B cell (primary cell): Measurements from ENCODE around the gene SLC39A11. TPM values are rescaled to one million over a fixed set of nuclear protein-coding genes. Genes with fewer than 3 reads are reported as not detected.

Experiments
- ATAC-seq: fragments of 200-7000 bp; cut with Tn5 transposase; one replicate; pipeline ENCODE4 v1.10.0; 2021; ENCODE audit warnings: low read depth, mild to moderate bottlenecking, moderate number of reproducible peaks, moderate library complexity
- CTCF ChIA-PET: fragments of 350-600 bp; sonication (Branson Sonifier 250); formaldehyde crosslinking; loops from one replicate; lab custom pipeline; 2021; ENCODE audit warnings: antibody characterized with exemption, inconsistent platforms; lab: Charles Lee
- POLR2A ChIA-PET: fragments of 350-600 bp; sonication (Branson Sonifier 250); formaldehyde crosslinking; loops from one replicate; lab custom pipeline; 2021; ENCODE audit warnings: antibody characterized with exemption; lab: Charles Lee
- DNase-seq: peaks from one replicate; pipeline ENCODE4 v3.0.0; 2013
- H2AFZ ChIP-seq: 2 replicates; pipeline ENCODE4 v1.6.1; 2012; ENCODE audit warnings: mild to moderate bottlenecking, low read depth, low read length; ENCODE audit not compliant: insufficient read depth, poor library complexity, severe bottlenecking
- H3K27ac ChIP-seq, 2 donors: 1 replicate in 1 of 2; 2 replicates in 1 of 2; pipeline ENCODE4 v1.5.1; 2012 to 2013; ENCODE audit warnings: low read length in 2 of 2, mild to moderate bottlenecking in 2 of 2, moderate library complexity in 1 of 2
- H3K27me3 ChIP-seq, 4 experiments: fragments of 200-600 bp in 1 of 4; sonication (generic) in 1 of 4; replicated peaks in 1 of 4; 1 replicate in 2 of 4; 2 replicates in 2 of 4; pipeline versions ENCODE4 v1.6.1 to v1.7.0; 2013 to 2016; ENCODE audit warnings: low read length in 3 of 4, mild to moderate bottlenecking in 2 of 4, mixed read lengths in 1 of 4, moderate library complexity in 1 of 4; ENCODE audit not compliant: insufficient read depth in 4 of 4, control insufficient read depth in 3 of 4; ENCODE audit errors: control extremely low read depth in 1 of 4
- H3K36me3 ChIP-seq, 2 experiments: replicated peaks in 1 of 2; 1 replicate in 1 of 2; 2 replicates in 1 of 2; pipeline versions ENCODE4 v1.6.1 to v1.7.1; 2013; ENCODE audit warnings: low read length in 1 of 2; ENCODE audit not compliant: insufficient read depth in 2 of 2, control insufficient read depth in 1 of 2; ENCODE audit errors: control extremely low read depth in 1 of 2, extremely low read depth in 1 of 2
- H3K4me1 ChIP-seq, 2 donors: fragments of 200-600 bp in 1 of 2; sonication (generic) in 1 of 2; 1 replicate in 1 of 2; 2 replicates in 1 of 2; pipeline versions ENCODE4 v1.5.1 to v1.6.1; 2013 to 2017; ENCODE audit warnings: low read length in 2 of 2; ENCODE audit not compliant: control insufficient read depth in 2 of 2, insufficient read depth in 2 of 2
- H3K4me2 ChIP-seq: replicated peaks from 2 replicates; pipeline ENCODE3; 2012; ENCODE audit warnings: mild to moderate bottlenecking, low read depth, low read length; ENCODE audit not compliant: poor library complexity, severe bottlenecking
- H3K4me3 ChIP-seq, 5 experiments: fragments of 200-600 bp in 1 of 5; sonication (generic) in 1 of 5; 1 replicate in 3 of 5; 2 replicates in 2 of 5; pipeline versions ENCODE4 v1.5.1 to v1.7.0; 2011 to 2016; ENCODE audit warnings: low read length in 4 of 5, mild to moderate bottlenecking in 4 of 5, low read depth in 2 of 5, control low read depth in 1 of 5, moderate library complexity in 1 of 5; ENCODE audit not compliant: insufficient read depth in 1 of 5; ENCODE audit errors: control extremely low read depth in 1 of 5, extremely low read depth in 1 of 5
- H3K79me2 ChIP-seq: fragments of 200-600 bp; sonication (generic); one replicate; pipeline ENCODE4 v1.6.0; 2016; ENCODE audit warnings: low read length; ENCODE audit not compliant: control insufficient read depth, insufficient read depth
- H3K9ac ChIP-seq: fragments of 200-600 bp; sonication (generic); 2 replicates; pipeline ENCODE4 v1.6.1; 2017; ENCODE audit warnings: mild to moderate bottlenecking, low read length, moderate library complexity
- H3K9me3 ChIP-seq, 3 donors: one replicate each; pipeline versions ENCODE4 v1.6.1 to v1.7.1; 2013; ENCODE audit warnings: low read length in 2 of 3; ENCODE audit not compliant: control insufficient read depth in 2 of 3, insufficient read depth in 1 of 3; ENCODE audit errors: control extremely low read depth in 1 of 3
- H4K20me1 ChIP-seq: 2 replicates; pipeline ENCODE4 v1.6.0; 2012; ENCODE audit warnings: mild to moderate bottlenecking, low read length; ENCODE audit not compliant: insufficient read depth, control insufficient read depth, poor library complexity, severe bottlenecking
- H3K27ac Mint-ChIP-seq: one replicate; pipeline ENCODE4 v1.8.0; 2021; ENCODE audit warnings: mixed read lengths
- H3K27me3 Mint-ChIP-seq: one replicate; pipeline ENCODE4 v1.8.0; 2021; ENCODE audit warnings: mixed read lengths
- H3K4me1 Mint-ChIP-seq: one replicate; pipeline ENCODE4 v1.8.0; 2021; ENCODE audit warnings: mixed read lengths
- H3K4me3 Mint-ChIP-seq: one replicate; pipeline ENCODE4 v1.8.0; 2021; ENCODE audit warnings: mixed read lengths
- H3K9me3 Mint-ChIP-seq: one replicate; pipeline ENCODE4 v1.8.0; 2022; ENCODE audit warnings: mixed read lengths; ENCODE audit not compliant: insufficient read depth
- CTCF ChIP-seq: fragments of 200-600 bp; IDR thresholded peaks from one replicate; pipeline ENCODE4 v1.8.0; 2022; ENCODE audit warnings: antibody characterized with exemption, mild to moderate bottlenecking
- EZH2 ChIP-seq: IDR thresholded peaks from 2 replicates; pipeline ENCODE4 v1.6.1; 2012; ENCODE audit warnings: borderline replicate concordance, low read depth, mild to moderate bottlenecking, moderate library complexity, low read length; ENCODE audit not compliant: insufficient read depth, poor library complexity, severe bottlenecking
- WGBS: methylation state at CpG from one replicate; pipeline ENCODE4 v1.1.5; 2013; ENCODE audit warnings: missing lambda C conversion rate; ENCODE audit not compliant: insufficient coverage; 5-methylcytosine and 5-hydroxymethylcytosine counted together
- intact Hi-C: fragments of 100-400 bp; cut with micrococcal nuclease; formaldehyde crosslinking; loops from one replicate; pipeline ENCODE4 v1.10.0; 2022
- polyA plus RNA-seq: library from polyadenylated mRNA; depleted of rRNA; stranded (reverse); fragments of >200 nt; gene quantifications from 2 replicates; pipeline ENCODE4 v1.2.3, GENCODE V29; 2012
- total RNA-seq, 2 donors: library from RNA; stranded (reverse); fragments of 120-200 nt in 1 of 2; gene quantifications; 1 replicate in 1 of 2; 2 replicates in 1 of 2; pipeline versions ENCODE4 v1.2.3 to v1.2.4, GENCODE V29; 2013 to 2022

Gene SLC39A11
- total and polyA plus RNA-seq, 2 donors (not counting 1 experiment from before 2014, with no cell fraction given), result 6.9 to 39.6 TPM

- Histone ChIP-seq H3K27me3 (no peaks in the 10 kb centered on the region), H3K4me1 (no peaks in the 10 kb centered on the region), H3K4me3 (no peak overlapping the region), H3K9ac (no peak overlapping the region), H3K9me3 (peaks cover 0 to 14% (median 0%) of the 10 kb centered on the region in 3 donors), H3K4me2 (no peak overlapping the region), H2AFZ (no peak overlapping the region), H3K79me2 (no peaks in the 10 kb centered on the region), H3K36me3 (peaks cover 0 to 4% of the 10 kb centered on the region in 2 experiments), H3K27ac (no peak overlapping the region), H4K20me1 (no peaks in the 10 kb centered on the region)
- H3K27ac Mint-ChIP-seq, result no peak overlapping the region
- no peaks in the 10 kb centered on the region for H3K27me3 Mint-ChIP-seq
- H3K9me3 Mint-ChIP-seq, result peaks cover 3% of the 10 kb centered on the region
- no peak overlapping the region for H3K4me3 Mint-ChIP-seq
- intact Hi-C loops, result no loop called here
- ATAC-seq (no peak), DNase-seq (no peak)
- CTCF ChIA-PET, result interaction anchor here (0.6 kb wide), 1 partner anchor 359 kb away, joined by 5 read pairs; no protein-coding TSS in a partner anchor
- H3K4me1 Mint-ChIP-seq, result peaks cover 3% of the 10 kb centered on the region
- WGBS, result 68% methylated on average over 6 of the region's 7 CpGs
- no peak for TF ChIP-seq EZH2
- no peak for TF ChIP-seq CTCF
- POLR2A ChIA-PET, result no interaction called here
Measured at GRCh38 chr17:72772331-72772821, 320.1 kb downstream of the SLC39A11 start.

- Histone ChIP-seq H3K27ac (no peak overlapping the region), H3K4me2 (no peak overlapping the region), H3K27me3 (no peaks in the 10 kb centered on the region), H3K4me1 (no peaks in the 10 kb centered on the region), H3K4me3 (no peak overlapping the region), H3K9ac (no peak overlapping the region), H3K9me3 (peaks cover 0 to 14% (median 0%) of the 10 kb centered on the region in 3 donors), H3K79me2 (no peaks in the 10 kb centered on the region), H3K36me3 (peaks cover 0 to 4% of the 10 kb centered on the region in 2 experiments), H4K20me1 (no peaks in the 10 kb centered on the region), H2AFZ (no peak overlapping the region)
- Mint-ChIP-seq H3K27me3 (no peaks in the 10 kb centered on the region), H3K4me3 (no peak overlapping the region), H3K4me1 (peaks cover 3% of the 10 kb centered on the region), H3K27ac (no peak overlapping the region), H3K9me3 (peaks cover 3% of the 10 kb centered on the region)
- POLR2A ChIA-PET, result no interaction called here
- CTCF ChIA-PET, result no interaction called here
- DNase-seq (no peak), ATAC-seq (no peak)
- intact Hi-C loops, result no loop called here
- no CpG with 5 or more reads among the region's 3 CpGs for WGBS
- TF ChIP-seq EZH2 (no peak), CTCF (no peak)
Measured at GRCh38 chr17:72771734-72772133, 320.8 kb downstream of the SLC39A11 start.
